HepG2 (cell line): ENCODE measurements around the gene MN1. TPM values are rescaled to one million over a fixed set of nuclear protein-coding genes. Genes with fewer than 3 reads are reported as not detected.

Experiments
- MEIS2 ChIP-seq: sonication (generic); formaldehyde crosslinking; IDR thresholded peaks from 2 replicates; pipeline ENCODE4 v1.9.0; 2021; ENCODE audit warnings: mild to moderate bottlenecking, missing genetic modification reagents
- PBX2 ChIP-seq: IDR thresholded peaks from 2 replicates; pipeline ENCODE4 v1.6.1; 2016; ENCODE audit warnings: control low read depth
- RELA ChIP-seq: sonication (generic); formaldehyde crosslinking; IDR thresholded peaks from 2 replicates; pipeline ENCODE4 v1.4.0; 2020; ENCODE audit warnings: missing genetic modification reagents
- SYNCRIP ChIP-seq: fragments of 200-400 bp; formaldehyde crosslinking; IDR thresholded peaks from 2 replicates; pipeline ENCODE4 v1.6.1; 2018; ENCODE audit warnings: mild to moderate bottlenecking, low read depth, low read length; ENCODE audit not compliant: insufficient read depth
- ZNF124 ChIP-seq: sonication (generic); formaldehyde crosslinking; IDR thresholded peaks from 2 replicates; pipeline ENCODE4 v1.4.0; 2020; ENCODE audit warnings: missing genetic modification reagents
- ZNF44 ChIP-seq: sonication (generic); formaldehyde crosslinking; IDR thresholded peaks from 2 replicates; pipeline ENCODE4 v1.5.1; 2020; ENCODE audit warnings: mild to moderate bottlenecking, missing genetic modification reagents
- ZNF780A ChIP-seq: sonication (generic); formaldehyde crosslinking; IDR thresholded peaks from 2 replicates; pipeline ENCODE4 v1.8.0; 2022; ENCODE audit warnings: mild to moderate bottlenecking, missing genetic modification reagents, moderate library complexity
- polyA plus RNA-seq, 8 experiments: library from polyadenylated mRNA; depleted of rRNA in 3 of 8; stranded (reverse) in 7 of 8; unstranded in 1 of 8; fragments of >200 nt; fragmentation: Illumina TruSeq in 4 of 8; extraction: Trizol in 4 of 8; gene quantifications; 2 replicates each; pipeline versions ENCODE4 v1.2.1 to v1.2.3, GENCODE V29; 2011 to 2016; ENCODE audit warnings: low read depth in 4 of 8, missing spikeins in 1 of 8, mixed read lengths in 1 of 8; ENCODE audit not compliant: insufficient read depth in 1 of 8
- total RNA-seq, 5 experiments: library from RNA; depleted of rRNA; stranded (reverse); fragments of >200 nt; fragmentation: Illumina TruSeq; extraction: Trizol; gene quantifications; 2 replicates each; pipeline ENCODE4 v1.2.3, GENCODE V29; 2016; ENCODE audit warnings: low read depth in 1 of 5
- TF ChIP-seq, protein P1 (sequence below): sonication (generic); formaldehyde crosslinking; IDR thresholded peaks from 2 replicates; pipeline ENCODE4 v1.4.0; 2020; ENCODE audit warnings: low read depth, missing genetic modification reagents
- TF ChIP-seq, protein P2 (sequence below): sonication (generic); formaldehyde crosslinking; IDR thresholded peaks from 2 replicates; pipeline ENCODE4 v1.9.0; 2021; ENCODE audit warnings: missing genetic modification reagents, borderline replicate concordance

The MN1 gene
- total and polyA plus RNA-seq, 2 of the 13 experiments (the other 11 are each of a cell fraction or from before 2014, with no cell fraction given), result 0.01 TPM; not detected in 1

- TF ChIP-seq, protein P1, sequence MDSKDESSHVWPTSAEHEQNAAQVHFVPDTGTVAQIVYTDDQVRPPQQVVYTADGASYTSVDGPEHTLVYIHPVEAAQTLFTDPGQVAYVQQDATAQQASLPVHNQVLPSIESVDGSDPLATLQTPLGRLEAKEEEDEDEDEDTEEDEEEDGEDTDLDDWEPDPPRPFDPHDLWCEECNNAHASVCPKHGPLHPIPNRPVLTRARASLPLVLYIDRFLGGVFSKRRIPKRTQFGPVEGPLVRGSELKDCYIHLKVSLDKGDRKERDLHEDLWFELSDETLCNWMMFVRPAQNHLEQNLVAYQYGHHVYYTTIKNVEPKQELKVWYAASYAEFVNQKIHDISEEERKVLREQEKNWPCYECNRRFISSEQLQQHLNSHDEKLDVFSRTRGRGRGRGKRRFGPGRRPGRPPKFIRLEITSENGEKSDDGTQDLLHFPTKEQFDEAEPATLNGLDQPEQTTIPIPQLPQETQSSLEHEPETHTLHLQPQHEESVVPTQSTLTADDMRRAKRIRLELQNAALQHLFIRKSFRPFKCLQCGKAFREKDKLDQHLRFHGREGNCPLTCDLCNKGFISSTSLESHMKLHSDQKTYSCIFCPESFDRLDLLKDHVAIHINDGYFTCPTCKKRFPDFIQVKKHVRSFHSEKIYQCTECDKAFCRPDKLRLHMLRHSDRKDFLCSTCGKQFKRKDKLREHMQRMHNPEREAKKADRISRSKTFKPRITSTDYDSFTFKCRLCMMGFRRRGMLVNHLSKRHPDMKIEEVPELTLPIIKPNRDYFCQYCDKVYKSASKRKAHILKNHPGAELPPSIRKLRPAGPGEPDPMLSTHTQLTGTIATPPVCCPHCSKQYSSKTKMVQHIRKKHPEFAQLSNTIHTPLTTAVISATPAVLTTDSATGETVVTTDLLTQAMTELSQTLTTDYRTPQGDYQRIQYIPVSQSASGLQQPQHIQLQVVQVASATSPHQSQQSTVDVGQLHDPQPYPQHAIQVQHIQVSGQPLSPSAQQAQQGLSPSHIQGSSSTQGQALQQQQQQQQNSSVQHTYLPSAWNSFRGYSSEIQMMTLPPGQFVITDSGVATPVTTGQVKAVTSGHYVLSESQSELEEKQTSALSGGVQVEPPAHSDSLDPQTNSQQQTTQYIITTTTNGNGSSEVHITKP (CRISPR knock-in tag), result no peak
- TF ChIP-seq ZNF780A (CRISPR knock-in tag) (no peak), PBX2 (no peak), MEIS2 (CRISPR knock-in tag) (no peak), RELA (CRISPR knock-in tag) (no peak), SYNCRIP (no peak), ZNF124 (no peak), ZNF44 (CRISPR knock-in tag) (no peak)
- TF ChIP-seq, protein P2, sequence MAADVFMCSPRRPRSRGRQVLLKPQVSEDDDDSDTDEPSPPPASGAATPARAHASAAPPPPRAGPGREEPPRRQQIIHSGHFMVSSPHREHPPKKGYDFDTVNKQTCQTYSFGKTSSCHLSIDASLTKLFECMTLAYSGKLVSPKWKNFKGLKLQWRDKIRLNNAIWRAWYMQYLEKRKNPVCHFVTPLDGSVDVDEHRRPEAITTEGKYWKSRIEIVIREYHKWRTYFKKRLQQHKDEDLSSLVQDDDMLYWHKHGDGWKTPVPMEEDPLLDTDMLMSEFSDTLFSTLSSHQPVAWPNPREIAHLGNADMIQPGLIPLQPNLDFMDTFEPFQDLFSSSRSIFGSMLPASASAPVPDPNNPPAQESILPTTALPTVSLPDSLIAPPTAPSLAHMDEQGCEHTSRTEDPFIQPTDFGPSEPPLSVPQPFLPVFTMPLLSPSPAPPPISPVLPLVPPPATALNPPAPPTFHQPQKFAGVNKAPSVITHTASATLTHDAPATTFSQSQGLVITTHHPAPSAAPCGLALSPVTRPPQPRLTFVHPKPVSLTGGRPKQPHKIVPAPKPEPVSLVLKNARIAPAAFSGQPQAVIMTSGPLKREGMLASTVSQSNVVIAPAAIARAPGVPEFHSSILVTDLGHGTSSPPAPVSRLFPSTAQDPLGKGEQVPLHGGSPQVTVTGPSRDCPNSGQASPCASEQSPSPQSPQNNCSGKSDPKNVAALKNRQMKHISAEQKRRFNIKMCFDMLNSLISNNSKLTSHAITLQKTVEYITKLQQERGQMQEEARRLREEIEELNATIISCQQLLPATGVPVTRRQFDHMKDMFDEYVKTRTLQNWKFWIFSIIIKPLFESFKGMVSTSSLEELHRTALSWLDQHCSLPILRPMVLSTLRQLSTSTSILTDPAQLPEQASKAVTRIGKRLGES (CRISPR knock-in tag), result no peak
Observed at GRCh38 chr22:27749597-27750225, 51.8 kb downstream of the MN1 start (continued).
